GM18873 (cell line): ENCODE data around the gene PHF14.
A peak's percentile ranks its signal among the peaks of the same experiment; 100 is the strongest.
"Not testable (repeated sequence)": the region's sequence is repeated elsewhere in the genome, so short reads cannot be mapped to it uniquely, and the experiment has no call there.

Experiments used
- ATAC-seq: cut with Tn5 transposase; IDR thresholded peaks from one replicate; pipeline ENCODE4 v1.9.1; 2021; ENCODE audit warnings: mild to moderate bottlenecking, moderate library complexity, moderate number of reproducible peaks; ENCODE audit not compliant: unreplicated experiment, low FRiP score

Gene PHF14, protein sequence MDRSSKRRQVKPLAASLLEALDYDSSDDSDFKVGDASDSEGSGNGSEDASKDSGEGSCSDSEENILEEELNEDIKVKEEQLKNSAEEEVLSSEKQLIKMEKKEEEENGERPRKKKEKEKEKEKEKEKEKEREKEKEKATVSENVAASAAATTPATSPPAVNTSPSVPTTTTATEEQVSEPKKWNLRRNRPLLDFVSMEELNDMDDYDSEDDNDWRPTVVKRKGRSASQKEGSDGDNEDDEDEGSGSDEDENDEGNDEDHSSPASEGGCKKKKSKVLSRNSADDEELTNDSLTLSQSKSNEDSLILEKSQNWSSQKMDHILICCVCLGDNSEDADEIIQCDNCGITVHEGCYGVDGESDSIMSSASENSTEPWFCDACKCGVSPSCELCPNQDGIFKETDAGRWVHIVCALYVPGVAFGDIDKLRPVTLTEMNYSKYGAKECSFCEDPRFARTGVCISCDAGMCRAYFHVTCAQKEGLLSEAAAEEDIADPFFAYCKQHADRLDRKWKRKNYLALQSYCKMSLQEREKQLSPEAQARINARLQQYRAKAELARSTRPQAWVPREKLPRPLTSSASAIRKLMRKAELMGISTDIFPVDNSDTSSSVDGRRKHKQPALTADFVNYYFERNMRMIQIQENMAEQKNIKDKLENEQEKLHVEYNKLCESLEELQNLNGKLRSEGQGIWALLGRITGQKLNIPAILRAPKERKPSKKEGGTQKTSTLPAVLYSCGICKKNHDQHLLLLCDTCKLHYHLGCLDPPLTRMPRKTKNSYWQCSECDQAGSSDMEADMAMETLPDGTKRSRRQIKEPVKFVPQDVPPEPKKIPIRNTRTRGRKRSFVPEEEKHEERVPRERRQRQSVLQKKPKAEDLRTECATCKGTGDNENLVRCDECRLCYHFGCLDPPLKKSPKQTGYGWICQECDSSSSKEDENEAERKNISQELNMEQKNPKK

DNA sequence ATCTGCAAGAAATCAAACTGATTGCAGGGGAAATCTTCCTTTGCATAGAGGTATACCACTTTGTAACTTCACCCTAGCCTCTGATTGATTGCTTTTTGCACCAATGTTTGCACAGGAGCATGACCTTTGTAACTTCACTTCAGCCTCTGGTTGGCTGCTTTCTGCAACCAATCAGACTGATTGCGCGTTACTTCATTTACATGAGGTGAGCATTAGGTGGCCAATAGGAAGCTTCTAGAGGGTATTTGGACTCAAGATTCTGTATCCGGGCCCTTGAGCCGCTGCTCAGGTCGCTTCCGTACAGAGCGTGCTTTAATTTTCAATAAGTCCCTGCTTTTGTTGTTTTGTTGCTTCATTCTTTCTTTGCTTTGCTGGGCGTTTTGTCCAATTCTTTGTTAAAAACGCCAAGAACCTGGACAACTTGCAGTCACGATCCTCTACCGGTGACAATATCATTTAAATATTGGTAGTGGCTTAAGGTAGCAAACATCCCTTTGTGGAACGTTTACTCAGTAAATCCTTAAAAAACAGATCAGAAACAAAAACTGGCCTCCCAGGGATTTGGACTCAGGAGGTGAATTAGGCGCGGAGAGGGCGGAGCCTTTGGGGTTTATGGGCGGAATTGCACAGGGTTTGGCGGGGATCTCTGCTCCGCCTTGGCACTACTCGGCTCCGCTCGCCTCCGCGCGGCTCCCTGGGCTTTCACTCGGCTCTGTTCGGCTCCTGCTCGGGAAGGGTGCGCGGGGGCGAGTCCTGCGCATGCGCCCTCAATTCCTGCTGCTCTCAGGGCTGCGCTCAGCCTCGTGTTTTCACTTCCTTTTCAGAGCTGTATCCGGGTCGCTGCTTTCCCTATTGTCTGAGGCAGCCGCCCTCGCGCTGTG is at the start of gene PHF14:
Gene PHF14 (plus strand): TSS at position 812 of the 881 bp plus-strand sequence. CDS start 452 bp downstream, outside the sequence.
- ATAC-seq, result peak; percentile 99

DNA sequence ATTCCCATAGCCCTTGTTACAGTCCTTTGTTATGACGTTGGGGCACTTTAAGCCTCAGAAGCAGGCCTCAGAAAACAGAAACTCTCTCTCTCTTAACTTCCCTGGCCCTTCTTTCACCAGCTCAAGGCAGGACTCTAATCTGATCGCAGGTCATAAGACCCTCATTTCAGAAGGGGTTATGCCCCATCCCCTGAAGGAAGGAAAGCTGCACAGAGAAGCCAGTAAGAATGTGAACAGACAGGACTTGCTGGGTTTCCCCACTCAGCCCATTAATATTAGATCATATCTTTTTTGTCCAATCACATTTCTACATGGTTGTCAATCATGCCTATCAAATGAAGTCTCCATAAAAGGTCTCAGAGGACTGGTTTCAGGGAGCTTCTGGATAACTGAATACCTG is 49.3 kb upstream of the PHF14 start:
- no peak for ATAC-seq

DNA sequence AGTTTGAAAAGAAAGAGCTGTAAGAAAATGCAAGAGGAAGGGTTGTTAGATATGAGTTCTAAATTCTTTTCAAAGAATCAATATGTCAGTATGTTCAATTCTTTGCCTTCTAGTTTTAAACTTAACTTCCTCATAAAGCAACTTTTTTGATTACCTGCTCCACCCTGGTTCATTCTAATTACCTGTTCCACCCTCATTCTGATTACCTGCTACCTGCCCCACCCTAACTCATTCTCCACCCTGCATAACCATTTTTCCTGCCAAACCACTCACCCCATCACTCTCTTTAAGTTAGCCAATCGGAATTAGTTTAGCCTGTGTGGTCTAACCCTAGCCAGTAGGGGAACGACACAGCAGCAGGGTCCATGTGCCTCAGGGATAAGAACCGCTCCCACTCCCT is 45.5 kb upstream of the PHF14 start:
- not testable (repeated sequence) for ATAC-seq

DNA sequence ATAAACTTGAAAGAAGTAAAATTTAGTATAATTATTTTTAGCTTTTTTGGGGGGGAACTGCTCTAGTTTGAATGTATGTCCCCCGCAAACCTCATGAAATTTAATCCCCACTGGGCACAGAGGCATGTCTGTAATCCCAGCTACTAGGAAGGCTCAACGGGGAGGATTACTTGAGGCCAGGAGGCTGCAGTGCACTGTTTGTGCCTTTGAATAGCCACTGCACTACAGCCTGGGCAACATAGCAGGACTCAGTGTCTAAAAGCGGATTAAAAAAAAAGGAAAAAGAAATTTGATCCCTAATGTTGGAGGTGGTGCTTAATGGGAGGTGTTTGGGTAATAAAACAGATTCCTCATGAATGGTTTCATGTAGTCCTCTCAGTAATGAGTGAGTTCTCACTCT is 43.1 kb upstream of the PHF14 start:
- no peak for ATAC-seq

DNA sequence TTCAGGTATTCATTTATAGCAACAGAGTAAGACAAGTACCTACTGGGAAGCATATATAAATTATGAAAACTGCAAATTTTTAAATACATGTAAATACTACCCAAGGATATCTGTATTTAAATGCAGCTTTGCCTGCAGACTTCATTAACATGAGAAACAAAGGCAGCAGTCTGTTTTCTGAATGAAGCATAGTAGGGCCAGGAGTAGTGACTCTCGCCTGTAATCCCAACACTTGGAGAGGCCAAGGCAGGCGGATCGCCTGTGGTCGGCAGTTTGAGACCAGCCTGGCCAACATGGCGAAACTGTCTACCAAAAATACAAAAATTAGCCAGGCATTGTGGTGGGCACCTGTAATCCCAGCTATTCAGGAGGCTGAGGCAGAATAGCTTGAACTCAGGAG is 42.5 kb upstream of the PHF14 start:
- no peak for ATAC-seq

DNA sequence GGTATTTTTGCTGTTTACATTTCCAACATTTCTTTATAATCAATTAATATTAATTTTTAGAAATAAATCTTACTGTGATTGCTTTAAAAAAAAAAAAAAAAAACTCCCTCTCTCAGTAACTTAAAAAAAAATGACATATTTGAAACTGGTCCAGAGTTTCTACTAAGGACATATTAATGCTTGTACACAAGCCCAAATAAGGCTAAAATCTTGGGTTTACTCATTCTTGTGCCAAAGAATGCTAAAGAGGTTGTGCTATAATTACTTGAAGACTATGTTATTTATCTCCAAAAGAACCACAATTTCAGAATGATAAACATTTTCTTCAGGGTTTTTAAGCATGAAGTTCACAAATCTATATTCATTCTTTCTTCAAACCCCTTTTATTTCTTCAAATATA is 39.4 kb upstream of the PHF14 start:
- ATAC-seq, result no peak

DNA sequence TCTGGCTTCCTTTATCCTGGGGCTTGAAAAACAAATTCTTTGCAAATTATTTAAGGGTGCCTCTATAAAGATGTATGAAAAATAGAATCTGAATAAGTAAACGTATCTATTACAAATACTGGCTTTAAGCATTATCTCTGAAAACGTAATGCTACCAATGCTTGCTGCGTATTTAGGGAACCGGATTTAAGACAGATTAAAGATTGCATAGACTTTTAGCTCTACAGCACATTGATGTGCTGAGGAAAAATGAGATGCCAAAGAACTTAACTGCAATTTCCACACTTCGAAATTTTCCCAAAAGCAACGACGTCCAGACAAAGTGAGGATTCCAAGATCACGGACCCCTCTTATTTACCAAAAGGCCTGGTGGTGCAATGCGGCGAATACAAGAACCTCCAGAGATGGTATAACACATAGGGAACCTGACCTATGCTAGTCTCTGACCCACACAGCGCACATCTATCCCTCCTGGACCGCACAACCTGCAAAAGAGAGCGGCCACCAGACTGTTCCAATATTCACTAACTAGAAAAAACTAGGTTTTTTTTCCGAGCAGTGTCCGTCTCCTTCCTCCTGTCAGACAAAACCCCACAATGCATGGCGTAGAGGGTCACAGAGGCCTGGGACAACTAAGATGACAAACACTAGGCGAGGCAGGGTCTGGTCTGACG is 34.3 kb upstream of the PHF14 start:
- peak; percentile 16 for ATAC-seq

DNA sequence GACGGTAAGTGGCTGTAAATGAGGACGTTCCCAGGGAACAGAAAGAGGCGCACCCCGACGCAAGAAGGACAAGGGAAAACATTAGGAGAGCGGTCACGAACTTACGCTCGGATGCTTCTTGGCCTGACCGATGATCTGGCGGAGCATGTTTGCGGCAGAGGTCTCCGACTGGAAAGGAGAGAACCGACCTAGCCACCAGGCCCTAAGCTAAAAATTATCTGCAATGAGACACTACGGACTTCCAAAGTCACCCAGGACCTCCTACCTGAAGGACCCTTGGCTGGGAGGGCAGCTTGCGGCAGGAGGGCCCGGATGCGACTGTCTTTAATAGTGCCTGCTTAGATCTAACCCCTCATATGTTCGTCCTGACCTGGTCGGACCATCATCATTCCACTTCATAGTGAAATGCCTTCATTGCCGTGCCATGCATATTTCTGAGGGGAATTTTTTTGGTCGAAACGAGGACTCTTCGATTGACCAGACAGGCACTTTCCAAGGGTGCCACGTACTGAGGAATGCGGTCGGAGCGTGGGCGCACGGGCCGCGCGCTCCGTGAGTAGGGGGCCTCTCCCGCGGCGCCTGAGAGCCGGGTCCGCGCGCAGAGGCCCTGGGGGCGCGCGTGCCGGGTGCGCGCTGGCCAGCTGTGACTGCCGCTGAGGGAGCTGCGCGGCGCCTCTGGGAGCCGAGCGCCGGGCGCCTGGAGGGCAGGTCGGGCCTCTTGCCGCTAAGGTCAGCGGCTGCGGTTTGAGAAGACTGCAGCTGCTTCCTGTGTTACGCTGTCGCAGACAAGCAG is 33.6 kb upstream of the PHF14 start:
- ATAC-seq, result peak; percentile 92

DNA sequence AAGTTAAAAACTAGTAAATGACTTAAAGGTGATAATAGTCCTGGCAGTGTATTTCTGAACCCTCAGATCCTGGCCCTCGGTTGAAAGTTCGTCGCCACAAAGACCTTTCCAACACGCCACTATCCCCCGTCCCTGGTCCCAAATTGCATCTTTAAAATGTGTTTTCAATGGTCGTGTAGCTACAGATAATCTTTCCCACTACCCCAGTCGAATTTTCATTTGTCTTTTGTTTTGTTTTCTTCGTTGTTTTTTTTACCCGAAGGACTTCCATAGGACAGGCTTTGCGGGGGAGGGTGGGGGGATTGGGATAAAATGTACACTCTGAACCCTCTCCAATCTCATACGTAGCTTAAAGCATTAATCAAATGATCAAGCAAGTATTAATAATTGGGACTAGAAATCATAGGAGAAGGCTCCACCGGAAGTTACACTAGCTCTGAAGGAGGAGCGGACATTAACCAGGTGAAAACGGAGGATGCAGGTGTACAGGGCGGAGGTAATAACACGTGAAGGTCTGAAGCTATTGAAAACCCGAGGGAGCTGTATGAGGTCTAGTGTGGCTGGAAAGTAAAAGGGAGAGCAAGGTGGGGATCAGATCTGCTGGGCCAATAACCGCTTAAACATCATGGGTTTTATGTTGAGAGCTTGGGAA is 32.8 kb upstream of the PHF14 start:
- ATAC-seq, result no peak

DNA sequence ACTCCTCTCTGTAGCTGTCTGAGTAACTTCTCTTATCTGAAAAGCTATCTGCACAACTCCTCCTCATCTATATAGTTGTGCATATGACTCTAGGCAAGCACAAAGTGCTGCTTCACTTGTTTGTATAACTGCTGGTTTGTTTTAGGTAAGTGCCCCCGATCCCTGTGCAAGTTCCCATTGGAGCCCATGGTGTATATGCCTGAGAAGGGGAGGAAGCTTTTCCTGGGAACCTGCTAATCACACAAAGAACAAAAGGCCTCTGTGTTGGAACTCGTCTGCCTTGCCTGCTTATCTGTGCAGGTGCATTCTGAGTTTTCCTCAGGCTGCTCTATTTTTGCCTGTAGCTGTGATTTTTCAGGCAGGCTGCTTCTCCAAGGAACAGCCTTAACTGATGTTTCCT is 23.2 kb upstream of the PHF14 start:
- no peak for ATAC-seq

DNA sequence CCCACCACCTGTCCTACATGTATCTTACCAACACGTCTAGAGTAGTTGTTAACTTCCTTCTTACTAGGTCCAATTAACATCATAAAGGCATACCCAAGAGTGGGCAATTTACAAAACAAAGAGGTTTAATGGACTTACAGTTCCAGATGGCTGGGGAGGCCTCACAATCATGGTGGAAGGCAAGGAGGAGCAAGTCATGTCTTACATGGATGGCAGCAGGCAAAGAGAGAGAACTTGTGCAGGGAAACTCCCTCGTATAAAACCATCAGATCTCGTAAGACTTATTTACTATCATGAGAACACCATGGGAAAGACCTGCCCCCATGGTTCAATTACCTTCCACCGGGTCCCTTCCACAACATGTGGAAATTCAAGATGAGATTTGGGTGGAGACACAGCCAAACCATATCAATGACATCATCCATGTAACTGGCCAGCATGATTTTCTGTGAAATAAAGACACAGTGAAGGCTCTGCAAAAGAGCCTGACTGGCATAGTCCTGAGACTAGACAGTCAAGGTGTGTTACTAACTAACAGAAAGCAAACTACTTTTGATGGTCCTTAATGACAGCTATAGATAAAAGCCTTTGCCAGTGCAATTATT is 22.6 kb upstream of the PHF14 start:
- ATAC-seq, result not testable (repeated sequence)

DNA sequence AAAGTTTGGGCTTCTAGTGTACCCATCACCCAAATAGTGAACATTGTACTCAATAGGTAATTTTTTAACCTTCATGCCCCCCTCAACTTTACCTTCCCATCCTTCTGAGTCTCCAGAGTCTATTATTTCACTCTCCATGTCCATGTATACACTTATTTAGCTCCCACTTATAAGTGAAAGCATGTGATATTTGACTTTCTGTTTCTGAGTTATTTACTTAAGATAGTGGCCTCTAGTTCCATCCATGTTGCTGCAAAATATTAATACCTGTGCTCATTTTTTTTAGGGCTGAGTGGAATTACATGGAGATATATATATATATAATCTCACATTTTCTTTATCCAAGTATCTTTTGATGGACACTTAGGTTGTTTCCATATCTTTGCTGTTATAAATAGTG is 21.1 kb upstream of the PHF14 start:
- no peak for ATAC-seq

DNA sequence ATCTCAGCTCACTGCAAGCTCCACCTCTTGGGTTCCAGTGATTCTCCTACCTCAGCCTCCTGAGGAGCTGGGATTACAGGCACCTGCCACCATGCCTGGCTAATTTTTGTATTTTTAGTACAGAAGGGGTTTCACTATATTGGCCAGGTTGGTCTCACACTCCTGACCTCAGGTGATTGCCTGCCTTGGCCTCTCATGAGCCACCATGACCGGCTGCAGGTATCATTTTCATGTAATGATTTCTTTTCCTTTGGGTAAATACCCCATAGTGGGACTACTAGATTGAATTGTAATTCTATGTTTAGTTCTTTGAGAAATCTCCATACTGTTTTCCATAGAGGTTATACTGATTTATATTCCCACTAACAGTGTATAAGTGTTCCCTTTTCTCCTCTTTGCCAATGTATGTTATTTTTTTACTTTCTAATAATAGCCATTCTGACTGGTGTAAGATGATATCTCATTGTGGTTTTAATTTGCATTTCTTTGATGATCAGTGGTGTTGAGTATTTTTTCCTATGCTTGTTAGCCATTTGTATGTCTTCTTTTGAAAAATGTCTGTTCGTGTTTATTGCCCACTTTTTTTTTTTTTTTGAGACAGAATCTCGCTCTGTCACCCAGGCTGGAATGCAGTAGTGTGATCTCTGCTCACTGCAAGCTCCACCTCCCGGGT is 20.5 kb upstream of the PHF14 start:
- not testable (repeated sequence) for ATAC-seq

DNA sequence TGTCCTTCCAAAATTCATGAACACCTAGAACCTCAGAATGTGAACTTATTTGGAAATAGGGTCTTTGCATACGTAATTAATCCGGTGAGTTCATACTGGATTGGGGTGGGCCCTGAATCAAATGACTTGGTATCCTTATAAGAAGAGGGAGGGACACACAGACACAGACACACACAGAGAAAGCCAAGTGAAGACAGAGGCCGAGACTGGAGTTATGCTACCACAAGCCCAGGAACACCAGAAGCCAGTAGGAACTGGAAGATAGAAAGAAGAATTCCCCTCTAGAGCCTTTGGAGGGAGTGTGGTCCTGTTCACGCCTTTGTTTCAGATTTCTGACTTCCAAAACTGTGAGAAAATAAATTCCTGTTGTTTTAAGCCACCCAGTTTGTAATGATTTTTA is 17.1 kb upstream of the PHF14 start:
- ATAC-seq, result no peak

DNA sequence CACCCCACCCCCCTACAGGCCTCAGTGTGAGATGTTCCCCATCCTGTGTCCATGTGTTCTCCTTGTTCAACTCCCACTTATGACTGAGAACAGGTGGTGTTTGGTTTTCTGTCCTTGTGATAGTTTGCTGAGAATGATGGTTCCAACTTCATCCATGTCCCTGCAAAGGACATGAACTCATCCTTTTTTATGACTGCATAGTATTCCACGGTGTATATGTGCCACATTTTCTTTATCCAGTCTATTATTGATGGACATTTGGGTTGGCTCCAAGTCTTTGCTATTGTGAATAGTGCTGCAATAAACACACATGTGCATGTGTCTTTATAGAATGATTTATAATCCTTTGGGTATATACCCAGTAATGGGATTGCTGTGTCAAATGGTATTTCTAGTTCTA is 13.4 kb upstream of the PHF14 start:
- not testable (repeated sequence) for ATAC-seq

DNA sequence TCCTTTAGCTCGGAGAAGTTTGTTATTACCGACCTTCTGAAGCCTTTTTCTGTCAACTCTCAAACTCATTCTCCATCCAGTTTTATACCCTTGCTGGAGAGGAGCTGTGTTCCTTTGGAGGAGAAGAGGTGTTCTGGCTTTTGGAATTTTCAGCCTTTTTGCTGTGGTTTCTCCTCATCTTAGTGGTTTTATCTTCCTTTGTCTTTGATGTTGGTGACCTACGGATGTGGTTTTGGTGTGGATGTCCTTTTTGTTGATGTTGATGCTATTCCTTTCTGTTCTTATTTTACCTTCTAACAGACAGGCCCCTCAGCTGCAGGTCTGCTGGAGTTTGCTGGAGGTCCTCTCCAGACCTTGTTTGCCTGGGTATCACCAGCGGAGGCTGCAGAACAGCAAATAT is 8.7 kb upstream of the PHF14 start:
- ATAC-seq, result not testable (repeated sequence)

DNA sequence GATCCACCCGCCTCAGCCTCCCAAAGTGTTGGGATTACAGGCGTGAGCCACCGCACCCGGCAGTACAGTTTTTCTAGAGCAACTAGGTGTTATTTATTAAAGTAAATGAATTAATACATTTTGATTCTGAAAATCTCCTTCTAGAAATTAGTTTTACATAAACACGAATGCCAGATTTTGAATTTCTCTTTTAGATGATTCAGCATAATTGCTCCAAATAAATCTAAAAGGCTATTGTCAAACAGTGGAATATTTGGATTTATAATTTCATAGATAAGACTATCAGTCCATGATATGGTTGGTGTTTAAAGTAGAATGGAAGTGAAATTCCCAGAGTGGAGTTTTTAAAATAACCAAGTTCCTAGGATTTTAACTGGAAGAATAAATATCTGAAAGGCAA is 1.5 kb upstream of the PHF14 start:
- no peak for ATAC-seq
